Trophoblast cell (in vitro differentiated cells and primary cell): ENCODE results near the gene ANTXR1.

ENCODE experiments used
- DNase-seq, 2 donors: peaks; one replicate each; pipeline ENCODE4 v3.0.0-alpha.2; 2016
- H2AFZ ChIP-seq: 2 replicates; pipeline ENCODE4 v1.6.1; 2013; ENCODE audit warnings: low read length, moderate library complexity, mild to moderate bottlenecking; ENCODE audit not compliant: insufficient read depth, poor library complexity
- H2AK5ac ChIP-seq: 2 replicates; pipeline ENCODE4 v1.6.1; 2013; ENCODE audit warnings: mild to moderate bottlenecking, low read length
- H2BK120ac ChIP-seq: 2 replicates; pipeline ENCODE4 v1.6.1; 2013; ENCODE audit warnings: low read length, mild to moderate bottlenecking, moderate library complexity; ENCODE audit not compliant: insufficient read depth, poor library complexity
- H2BK12ac ChIP-seq: 2 replicates; pipeline ENCODE4 v1.6.1; 2013; ENCODE audit warnings: mild to moderate bottlenecking, low read length, moderate library complexity
- H2BK5ac ChIP-seq: 2 replicates; pipeline ENCODE4 v1.6.1; 2013; ENCODE audit warnings: low read length, low read depth, moderate library complexity, mild to moderate bottlenecking; ENCODE audit not compliant: poor library complexity
- H3K14ac ChIP-seq: 2 replicates; pipeline ENCODE4 v1.6.1; 2013; ENCODE audit warnings: mild to moderate bottlenecking, low read length
- H3K18ac ChIP-seq: 2 replicates; pipeline ENCODE4 v1.6.1; 2013; ENCODE audit warnings: mild to moderate bottlenecking, low read length
- H3K23ac ChIP-seq: 2 replicates; pipeline ENCODE4 v1.6.1; 2013; ENCODE audit warnings: low read length
- H3K27ac ChIP-seq: 2 replicates; pipeline ENCODE4 v1.5.1; 2013; ENCODE audit warnings: low read depth, mild to moderate bottlenecking, inconsistent platforms, low read length, moderate library complexity
- H3K27me3 ChIP-seq: 2 replicates; pipeline ENCODE4 v1.6.1; 2013; ENCODE audit warnings: inconsistent platforms, mild to moderate bottlenecking, low read length, moderate library complexity; ENCODE audit not compliant: insufficient read depth
- H3K36me3 ChIP-seq, 2 experiments: 1 replicate in 1 of 2; 2 replicates in 1 of 2; pipeline ENCODE4 v1.6.1; 2013; ENCODE audit warnings: low read length in 2 of 2, mild to moderate bottlenecking in 2 of 2, moderate library complexity in 1 of 2; ENCODE audit not compliant: insufficient read depth in 2 of 2, control insufficient read depth in 1 of 2
- H3K4ac ChIP-seq: 2 replicates; pipeline ENCODE4 v1.6.1; 2013; ENCODE audit warnings: low read depth, mild to moderate bottlenecking, low read length, moderate library complexity
- H3K4me1 ChIP-seq, 2 experiments: 1 replicate in 1 of 2; 2 replicates in 1 of 2; pipeline ENCODE4 v1.6.1; 2013; ENCODE audit warnings: low read length in 2 of 2, mild to moderate bottlenecking in 2 of 2, moderate library complexity in 1 of 2; ENCODE audit not compliant: insufficient read depth in 2 of 2, control insufficient read depth in 1 of 2
- H3K4me2 ChIP-seq: 2 replicates; pipeline ENCODE4 v1.6.1; 2013; ENCODE audit warnings: inconsistent platforms, mild to moderate bottlenecking, low read length, moderate library complexity
- H3K4me3 ChIP-seq: 2 replicates; pipeline ENCODE4 v1.5.1; 2013; ENCODE audit warnings: mild to moderate bottlenecking, low read depth, low read length, inconsistent platforms
- H3K79me1 ChIP-seq: one replicate; pipeline ENCODE4 v1.6.1; 2013; ENCODE audit warnings: low read length
- H3K79me2 ChIP-seq: 2 replicates; pipeline ENCODE4 v1.6.1; 2013; ENCODE audit warnings: low read length, mild to moderate bottlenecking; ENCODE audit not compliant: control insufficient read depth, insufficient read depth, poor library complexity
- H3K9ac ChIP-seq: 2 replicates; pipeline ENCODE4 v1.6.1; 2013; ENCODE audit warnings: mild to moderate bottlenecking, low read length
- H3K9me3 ChIP-seq: 2 replicates; pipeline ENCODE4 v1.6.1; 2013; ENCODE audit warnings: low read depth, mild to moderate bottlenecking, control low read depth, inconsistent platforms, low read length; ENCODE audit not compliant: insufficient read depth
- H4K12ac ChIP-seq: 2 replicates; pipeline ENCODE4 v1.6.1; 2013; ENCODE audit warnings: low read depth, mild to moderate bottlenecking, low read length, moderate library complexity
- H4K8ac ChIP-seq: 2 replicates; pipeline ENCODE4 v1.6.1; 2013; ENCODE audit warnings: low read depth, mild to moderate bottlenecking, low read length, moderate library complexity
- H4K91ac ChIP-seq: one replicate; pipeline ENCODE4 v1.6.1; 2013; ENCODE audit warnings: low read depth, mild to moderate bottlenecking, low read length, moderate library complexity
- WGBS: extraction: QIAGEN DNeasy Blood & Tissue Kit; methylation state at CpG from one replicate; pipeline ENCODE4 v1.1.7; 2013; ENCODE audit warnings: missing lambda C conversion rate; ENCODE audit not compliant: insufficient read length, insufficient coverage; ENCODE audit errors: extremely low coverage; 5-methylcytosine and 5-hydroxymethylcytosine counted together

ANTXR1 gene

DNA sequence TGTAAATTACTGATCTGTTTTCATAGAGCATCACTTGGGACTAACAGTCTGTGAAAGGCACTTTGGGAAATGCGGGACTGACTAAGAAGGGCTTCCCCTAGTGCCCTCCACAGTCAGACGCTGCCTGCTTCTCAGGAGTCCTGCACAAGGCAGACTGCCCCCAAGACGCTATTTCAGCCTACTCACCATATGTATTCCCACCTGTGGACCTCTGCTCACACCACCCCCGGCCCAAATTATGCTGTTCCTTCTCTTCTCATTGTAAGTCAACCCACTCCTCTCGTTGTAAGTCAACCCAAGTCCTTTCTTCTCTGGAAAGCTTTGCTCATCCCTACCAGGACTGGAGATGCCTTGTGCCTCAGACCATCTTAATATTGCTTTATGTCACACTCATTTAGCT, 198.7 kb downstream of the ANTXR1 start:
- Histone ChIP-seq H2AFZ (no peak overlapping the region), H2BK5ac (no peak overlapping the region), H3K27me3 (no peaks in the 10 kb centered on the region), H3K36me3 (peaks cover 0 to 2% of the 10 kb centered on the region in 2 experiments), H2BK12ac (no peak overlapping the region), H3K4me1 (no peaks in the 10 kb centered on the region), H3K4ac (no peak overlapping the region), H3K4me2 (no peak overlapping the region), H3K9me3 (no peaks in the 10 kb centered on the region), H3K4me3 (no peak overlapping the region), H3K18ac (no peak overlapping the region), H4K91ac (no peak overlapping the region), H4K8ac (no peak overlapping the region), H3K27ac (no peak overlapping the region), H3K14ac (no peak overlapping the region), H2BK120ac (no peak overlapping the region), H4K12ac (no peak overlapping the region), H3K79me1 (no peaks in the 10 kb centered on the region), H3K79me2 (no peaks in the 10 kb centered on the region), H2AK5ac (no peak overlapping the region), H3K23ac (no peak overlapping the region), H3K9ac (no peak overlapping the region)
- no peak for DNase-seq
- no CpG with 5 or more reads among the region's 5 CpGs for WGBS

DNA sequence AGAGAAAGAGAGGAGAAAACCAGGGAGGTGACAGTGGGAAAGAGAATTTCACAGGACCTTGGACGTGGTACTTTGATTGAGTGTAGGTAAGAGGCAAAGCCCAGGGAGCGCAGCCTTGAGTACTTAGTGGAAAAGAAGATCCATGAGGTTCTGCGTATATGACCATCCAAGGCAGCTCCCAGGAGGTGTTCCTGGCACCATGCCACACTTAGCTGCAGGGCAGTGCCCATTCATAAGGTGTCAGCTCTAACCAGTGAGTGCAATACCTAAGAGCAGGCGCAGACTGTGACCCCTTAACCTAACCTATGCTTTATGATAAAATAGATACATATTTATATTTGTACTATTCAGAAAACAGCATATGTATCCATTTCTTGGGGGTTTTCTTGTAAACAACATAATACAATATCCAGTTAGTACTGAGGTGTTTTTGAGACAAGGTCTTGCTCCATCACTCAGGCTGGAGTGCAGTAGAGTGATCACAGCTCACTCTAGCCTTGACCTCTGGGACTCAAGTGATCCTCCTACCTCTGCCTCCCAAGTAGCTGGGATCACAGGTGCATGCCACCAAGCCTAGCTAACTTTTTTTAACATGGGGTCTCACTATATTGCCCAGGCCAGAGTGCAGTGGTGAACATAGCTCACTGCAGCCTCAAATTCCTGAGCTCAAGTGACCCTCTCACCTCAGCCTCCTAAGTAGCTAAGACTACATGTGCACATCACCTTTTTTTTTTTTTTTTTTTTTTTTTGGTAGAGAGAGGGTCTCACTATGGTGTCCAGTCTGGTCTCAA, 199.5 kb downstream of the ANTXR1 start:
- H3K27me3 ChIP-seq: no peaks in the 10 kb centered on the region

DNA sequence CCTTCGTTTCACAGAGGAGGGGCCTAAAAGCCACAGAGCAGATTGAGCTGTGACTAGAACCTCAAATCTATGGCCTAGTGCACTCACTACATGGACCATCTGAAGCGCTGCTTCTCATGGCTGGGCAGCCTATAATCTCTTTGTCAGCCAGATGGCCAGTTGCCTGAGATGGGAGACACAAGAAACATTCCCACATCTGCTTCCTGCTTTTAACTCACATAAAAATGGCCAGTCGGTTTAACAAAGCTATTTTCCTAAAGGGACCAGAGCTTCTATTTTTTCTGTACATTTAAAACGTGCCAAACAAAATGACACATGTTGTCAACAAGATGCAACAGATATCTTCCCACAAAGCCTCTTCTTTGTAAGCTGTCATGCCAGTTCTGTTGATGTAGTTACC, 200.2 kb downstream of the ANTXR1 start:
- Histone ChIP-seq H3K36me3 (peaks cover 0 to 2% of the 10 kb centered on the region in 2 experiments), H3K4me2 (no peak overlapping the region), H4K91ac (no peak overlapping the region), H3K27ac (no peak overlapping the region), H3K23ac (no peak overlapping the region), H4K12ac (no peak overlapping the region), H3K9ac (no peak overlapping the region), H3K14ac (no peak overlapping the region), H3K79me1 (no peaks in the 10 kb centered on the region), H2BK12ac (no peak overlapping the region), H3K4ac (no peak overlapping the region), H3K18ac (no peak overlapping the region), H3K27me3 (no peaks in the 10 kb centered on the region), H2BK5ac (no peak overlapping the region), H2AFZ (peak overlapping the region; percentile 35), H3K79me2 (no peaks in the 10 kb centered on the region), H3K9me3 (no peaks in the 10 kb centered on the region), H2BK120ac (no peak overlapping the region), H4K8ac (no peak overlapping the region), H3K4me3 (no peak overlapping the region), H2AK5ac (no peak overlapping the region), H3K4me1 (no peaks in the 10 kb centered on the region)
- DNase-seq: no peak
- WGBS: no CpG with 5 or more reads among the region's 4 CpGs

More for the DNA sequence above, 199.5 kb downstream of the ANTXR1 start:
- DNase-seq: no peak
- H4K12ac ChIP-seq: no peak overlapping the region
- H3K9me3 ChIP-seq: no peaks in the 10 kb centered on the region
- peaks cover 0 to 2% of the 10 kb centered on the region in 2 experiments for H3K36me3 ChIP-seq
- H3K4me3 ChIP-seq: no peak overlapping the region
- H2BK5ac ChIP-seq: no peak overlapping the region
- no peak overlapping the region for H3K9ac ChIP-seq
- no peak overlapping the region for H4K91ac ChIP-seq
- no peak overlapping the region for H2BK12ac ChIP-seq
- H3K4me1 ChIP-seq: no peaks in the 10 kb centered on the region
- H3K4me2 ChIP-seq: no peak overlapping the region
- H3K79me2 ChIP-seq: no peaks in the 10 kb centered on the region
- H3K79me1 ChIP-seq: no peaks in the 10 kb centered on the region
- no peak overlapping the region for H3K27ac ChIP-seq
- H3K4ac ChIP-seq: no peak overlapping the region
- H2AFZ ChIP-seq: no peak overlapping the region
- H3K23ac ChIP-seq: no peak overlapping the region
- H2BK120ac ChIP-seq: no peak overlapping the region
- H3K18ac ChIP-seq: no peak overlapping the region
- H2AK5ac ChIP-seq: no peak overlapping the region
- no peak overlapping the region for H3K14ac ChIP-seq
- no CpG with 5 or more reads among the region's 4 CpGs for WGBS
- no peak overlapping the region for H4K8ac ChIP-seq

DNA sequence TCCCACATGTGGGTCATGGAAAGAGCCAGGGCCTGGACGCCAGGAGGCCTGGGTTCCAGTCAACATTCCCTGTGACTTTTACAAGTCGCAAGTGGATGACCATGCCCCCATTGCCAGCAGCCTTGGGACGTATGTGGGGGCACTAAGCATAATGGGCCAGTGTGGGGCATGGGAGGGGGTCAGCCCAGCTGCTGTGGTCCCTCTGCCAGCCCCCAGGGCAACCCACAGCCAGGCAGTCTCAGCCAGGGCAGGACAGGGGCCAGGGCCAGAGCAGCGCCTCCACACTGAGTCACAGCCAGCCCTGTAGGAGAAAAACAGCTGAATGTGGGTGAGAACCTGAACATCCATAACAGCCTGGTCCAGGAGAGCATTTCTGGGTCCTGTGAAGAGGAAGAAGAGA, 200.8 kb downstream of the ANTXR1 start:
- H3K4ac ChIP-seq: no peak overlapping the region
- H3K4me3 ChIP-seq: no peak overlapping the region
- no peak overlapping the region for H2BK5ac ChIP-seq
- no peak overlapping the region for H2AK5ac ChIP-seq
- no peaks in the 10 kb centered on the region for H3K79me2 ChIP-seq
- no peak overlapping the region for H2AFZ ChIP-seq
- WGBS: no CpG with 5 or more reads among the region's 4 CpGs
- no peaks in the 10 kb centered on the region for H3K9me3 ChIP-seq
- no peak overlapping the region for H2BK12ac ChIP-seq
- DNase-seq: no peak
- no peak overlapping the region for H3K23ac ChIP-seq
- H4K8ac ChIP-seq: no peak overlapping the region
- no peaks in the 10 kb centered on the region for H3K27me3 ChIP-seq
- H3K36me3 ChIP-seq: peaks cover 0 to 2% of the 10 kb centered on the region in 2 experiments
- H3K79me1 ChIP-seq: no peaks in the 10 kb centered on the region
- H3K18ac ChIP-seq: no peak overlapping the region
- no peak overlapping the region for H4K91ac ChIP-seq
- peak overlapping the region; percentile 52 for H3K9ac ChIP-seq
- H3K4me2 ChIP-seq: no peak overlapping the region
- H2BK120ac ChIP-seq: no peak overlapping the region
- H4K12ac ChIP-seq: no peak overlapping the region
- H3K14ac ChIP-seq: no peak overlapping the region
- H3K4me1 ChIP-seq: peaks cover 0 to 2% of the 10 kb centered on the region in 2 experiments
- no peak overlapping the region for H3K27ac ChIP-seq
